HG03558 (cell line): ENCODE results near the gene NDRG3.
"Not testable (repeated sequence)": the region's sequence is repeated elsewhere in the genome, so short reads cannot be mapped to it uniquely, and the experiment has no call there.

Experiments used
- ATAC-seq: cut with Tn5 transposase; IDR thresholded peaks from one replicate; pipeline ENCODE4 v1.9.1; 2021; ENCODE audit warnings: moderate number of reproducible peaks; ENCODE audit not compliant: unreplicated experiment; ENCODE audit errors: extremely low read depth

Gene NDRG3

DNA sequence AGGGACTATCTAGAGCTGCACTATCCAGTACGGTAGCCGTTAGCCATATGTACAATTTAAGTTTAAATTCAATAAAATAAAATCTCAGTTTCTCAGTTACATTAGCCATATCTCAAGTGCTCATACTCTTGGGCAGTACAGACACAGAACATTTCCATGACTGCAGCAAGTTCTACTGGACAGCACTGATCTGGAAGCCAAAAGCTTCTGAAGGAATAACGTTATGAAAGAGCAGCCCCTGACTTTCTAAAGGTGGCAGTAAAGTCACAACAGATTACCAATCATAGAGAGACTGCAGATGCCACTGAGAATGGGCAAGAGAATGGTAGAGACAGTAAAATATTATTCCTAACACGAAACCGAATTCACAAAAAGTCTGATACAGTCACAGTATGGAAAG lies 36.8 kb downstream of the NDRG3 start:
- no peak for ATAC-seq

GRCh38 chr20:36703530-36703929 lies 42.4 kb downstream of the NDRG3 start:
- no peak for ATAC-seq

DNA sequence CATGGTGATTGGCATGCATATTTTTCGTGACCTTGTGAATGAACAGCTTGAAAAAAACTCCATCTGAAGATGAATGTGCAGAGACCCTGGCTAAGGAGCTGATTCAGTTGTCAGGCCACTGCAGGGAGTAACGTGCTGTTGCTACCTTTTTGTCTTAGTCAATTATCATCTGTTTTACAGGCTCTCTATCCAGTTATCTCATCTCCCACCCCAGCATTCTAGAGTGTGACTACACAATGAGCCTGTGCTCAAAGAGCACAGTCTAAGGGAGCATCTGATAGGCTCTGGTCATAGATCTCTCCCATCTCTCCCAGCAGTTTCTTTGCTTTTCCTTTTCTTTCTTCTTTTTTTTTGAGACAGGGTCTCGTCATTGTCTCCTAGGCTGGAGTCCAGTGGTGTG lies 45.5 kb downstream of the NDRG3 start:
- no peak for ATAC-seq

- not testable (repeated sequence) for ATAC-seq
Measured at GRCh38 chr20:36695467-36695866, 50.4 kb downstream of the NDRG3 start.

DNA sequence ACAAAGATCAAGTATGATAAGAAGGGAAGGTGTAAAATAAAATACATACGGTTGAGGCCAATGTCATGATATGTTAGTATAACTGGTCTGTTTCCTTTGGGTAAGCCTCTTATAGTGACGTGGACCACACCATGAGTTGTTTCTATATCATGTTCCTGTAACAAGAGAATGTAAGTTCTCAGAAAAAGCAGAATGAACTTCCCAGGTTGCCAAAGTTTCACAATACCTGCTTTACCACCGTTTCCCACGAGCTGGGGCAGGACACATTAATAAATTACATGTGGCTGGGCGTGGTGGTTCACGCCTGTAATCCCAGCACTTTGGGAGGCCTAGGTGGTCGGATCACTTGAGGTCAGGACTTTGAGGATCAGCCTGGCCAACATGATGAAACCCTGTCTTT lies 57.3 kb downstream of the NDRG3 start:
- ATAC-seq: no peak

GRCh38 chr20:36687850-36688249 lies 58.0 kb downstream of the NDRG3 start:
- ATAC-seq: no peak

DNA sequence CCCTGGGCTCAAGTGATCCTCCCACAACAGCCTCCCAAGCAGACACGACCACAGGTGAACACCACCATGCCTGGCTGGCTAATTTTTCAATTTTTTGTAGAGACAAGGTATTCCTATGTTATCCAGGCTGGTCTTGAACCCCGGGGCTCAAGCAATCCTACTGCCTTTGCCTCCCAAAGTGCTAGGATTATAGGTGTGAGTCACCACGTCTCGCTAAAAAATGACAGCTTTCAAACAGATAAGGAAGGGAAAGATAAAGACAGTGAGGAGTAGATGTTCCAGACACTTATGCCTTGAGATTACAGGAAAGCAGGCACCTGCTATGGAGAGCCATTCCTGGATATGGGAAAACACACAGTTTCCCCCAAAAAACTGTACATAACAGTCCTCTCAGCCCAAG lies 58.9 kb downstream of the NDRG3 start:
- no peak for ATAC-seq

- ATAC-seq: no peak
Measured at GRCh38 chr20:36686504-36686903, 59.4 kb downstream of the NDRG3 start.

GRCh38 chr20:36684747-36685146 lies 61.1 kb downstream of the NDRG3 start:
- ATAC-seq: no peak

GRCh38 chr20:36682311-36682710 lies 63.6 kb downstream of the NDRG3 start:
- no peak for ATAC-seq

- ATAC-seq: no peak
Measured at GRCh38 chr20:36677422-36677771, 68.5 kb downstream of the NDRG3 start.

DNA sequence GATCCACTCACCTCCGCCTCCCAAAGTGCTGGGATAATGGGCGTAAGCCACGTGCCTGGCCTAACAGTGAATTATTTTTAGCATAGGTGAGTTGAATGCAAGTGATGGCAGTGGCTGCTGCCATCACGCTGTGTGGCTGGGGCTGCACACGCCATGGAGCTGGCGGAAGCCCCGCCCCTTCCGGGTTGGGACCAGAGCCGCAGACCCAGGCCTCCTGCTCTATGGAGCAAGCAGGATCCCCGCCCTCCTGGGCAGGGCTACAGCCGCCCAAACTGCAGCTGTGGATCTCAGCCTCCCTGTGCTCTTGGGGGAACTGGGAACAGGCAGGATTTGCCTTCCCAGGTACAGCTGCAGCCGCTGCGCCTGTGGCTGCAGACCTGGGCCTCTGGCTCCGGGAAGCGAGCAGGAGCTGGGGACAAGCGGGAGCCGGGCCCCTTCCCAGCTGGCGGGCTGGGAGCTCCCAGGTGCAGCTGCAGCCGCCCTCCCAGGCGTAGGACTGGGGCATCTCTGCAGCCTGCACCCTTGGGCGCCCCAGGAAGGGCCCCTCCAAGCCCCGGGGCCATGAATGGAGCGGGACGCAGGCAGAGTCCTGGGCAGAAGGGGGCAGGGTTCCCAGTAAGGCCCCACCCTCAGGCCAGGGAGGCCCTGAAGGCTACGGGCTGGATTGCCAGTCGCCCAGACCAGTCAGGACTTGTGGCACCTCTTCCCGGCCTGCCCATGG lies 69.0 kb downstream of the NDRG3 start:
- ATAC-seq: no peak

- not testable (repeated sequence) for ATAC-seq
Measured at GRCh38 chr20:36675545-36675944, 70.3 kb downstream of the NDRG3 start.

GRCh38 chr20:36672991-36673390 lies 72.9 kb downstream of the NDRG3 start:
- no peak for ATAC-seq

GRCh38 chr20:36670665-36671357 lies 75.1 kb downstream of the NDRG3 start:
- ATAC-seq: no peak

DNA sequence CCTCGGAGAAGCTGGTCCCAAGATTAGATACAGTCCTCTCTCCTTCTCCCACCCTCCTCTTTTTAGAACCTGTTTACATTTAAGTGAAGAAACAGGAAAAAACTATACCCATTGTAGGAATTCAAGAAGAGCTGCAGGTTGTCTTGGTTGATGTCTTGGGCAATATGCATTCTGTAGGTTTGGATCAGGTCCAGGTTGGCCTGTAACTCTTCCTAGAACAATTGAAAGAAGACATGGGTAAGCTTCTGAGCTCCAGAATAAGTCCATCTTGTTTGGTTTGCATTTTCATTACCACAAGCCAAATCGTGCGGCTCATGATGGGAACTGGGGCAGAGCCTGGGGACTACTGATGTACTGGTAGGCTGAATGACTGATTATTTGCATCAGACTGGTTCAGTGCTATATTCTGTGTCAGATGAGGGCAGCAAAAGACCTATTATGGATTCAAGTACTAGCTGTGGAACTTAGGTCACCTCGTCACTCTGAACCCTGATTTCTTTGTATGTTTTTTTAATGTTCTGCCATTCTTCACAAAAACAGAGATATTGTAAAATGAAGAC lies 79.6 kb downstream of the NDRG3 start:
- ATAC-seq: no peak

DNA sequence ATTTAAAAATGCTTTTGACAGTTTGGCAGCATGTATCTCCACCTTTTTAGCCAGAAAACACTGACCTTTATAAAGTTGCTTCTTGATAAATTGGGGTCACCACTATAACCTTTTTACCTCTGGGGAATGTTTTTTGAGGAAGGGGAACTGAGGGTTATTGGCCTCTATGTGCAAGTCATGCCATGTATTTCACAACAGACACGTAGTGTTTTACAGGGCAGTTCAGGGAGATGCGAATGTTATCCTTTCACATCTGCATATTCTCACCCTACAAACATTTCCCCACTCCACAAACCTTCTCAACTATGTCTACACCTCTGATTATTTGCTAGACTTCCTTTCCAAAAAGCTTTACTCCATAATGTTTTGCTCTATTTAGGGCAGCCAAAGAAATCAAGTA lies 82.9 kb downstream of the NDRG3 start:
- ATAC-seq: no peak

DNA sequence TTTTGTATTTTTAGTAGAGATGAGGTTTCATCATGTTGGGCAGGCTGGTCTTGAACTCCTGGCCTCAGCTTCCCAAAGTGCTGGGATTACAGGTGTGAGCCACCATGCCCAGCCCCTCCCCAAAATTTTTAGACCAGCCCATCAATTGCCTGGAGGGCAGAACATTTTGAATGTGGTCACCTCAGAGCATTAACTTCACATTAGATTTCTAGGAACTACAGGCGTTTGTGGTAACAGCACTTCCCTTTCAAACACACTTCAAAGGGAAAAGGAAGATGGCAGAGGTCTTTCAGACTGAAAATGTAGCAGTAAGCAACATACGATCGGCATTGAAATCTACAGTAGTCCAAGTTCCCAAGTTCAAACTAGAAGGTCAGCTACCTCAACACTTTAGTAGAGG lies 87.6 kb downstream of the NDRG3 start:
- ATAC-seq: no peak

GRCh38 chr20:36656733-36657132 lies 89.2 kb downstream of the NDRG3 start:
- no peak for ATAC-seq

- no peak for ATAC-seq
Measured at GRCh38 chr20:36655004-36655403, 90.9 kb downstream of the NDRG3 start.

GRCh38 chr20:36654506-36654905 lies 91.4 kb downstream of the NDRG3 start:
- ATAC-seq: no peak

DNA sequence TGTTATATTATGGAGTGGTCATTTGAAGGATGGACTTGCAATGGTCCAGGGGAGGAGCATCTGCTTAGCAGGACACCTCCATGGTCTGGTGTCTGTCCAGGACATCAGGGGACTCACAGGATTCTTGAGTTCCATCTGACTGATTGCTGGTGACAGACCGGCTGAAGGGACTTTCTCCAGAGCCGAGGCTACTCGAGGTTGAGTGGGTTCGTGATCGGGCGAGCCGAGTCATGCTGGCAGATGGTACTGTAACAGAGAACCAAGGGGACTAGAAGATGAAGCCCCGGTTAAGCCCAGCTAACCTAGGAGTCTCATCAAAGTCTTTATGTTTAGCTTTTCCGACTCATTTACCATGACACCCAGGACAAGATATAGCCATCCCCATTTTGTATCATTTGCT lies 92.4 kb downstream of the NDRG3 start:
- no peak for ATAC-seq
